Epithelial cell of prostate (primary cell): Measurements from ENCODE around the gene LMTK2.

Source experiments
- DNase-seq: peaks from one replicate; pipeline ENCODE4 v3.0.0-alpha.2; 2011; ENCODE audit warnings: low read depth, low spot score
- H3K27ac ChIP-seq: fragments of 450-650 bp; 2 replicates; pipeline ENCODE4 v1.5.1; 2017; ENCODE audit warnings: mild to moderate bottlenecking

The LMTK2 gene

GRCh38 chr7:98249106-98249505 is 142.4 kb downstream of the LMTK2 start:
- DNase-seq = no peak
- no peak overlapping the region for H3K27ac ChIP-seq

DNA sequence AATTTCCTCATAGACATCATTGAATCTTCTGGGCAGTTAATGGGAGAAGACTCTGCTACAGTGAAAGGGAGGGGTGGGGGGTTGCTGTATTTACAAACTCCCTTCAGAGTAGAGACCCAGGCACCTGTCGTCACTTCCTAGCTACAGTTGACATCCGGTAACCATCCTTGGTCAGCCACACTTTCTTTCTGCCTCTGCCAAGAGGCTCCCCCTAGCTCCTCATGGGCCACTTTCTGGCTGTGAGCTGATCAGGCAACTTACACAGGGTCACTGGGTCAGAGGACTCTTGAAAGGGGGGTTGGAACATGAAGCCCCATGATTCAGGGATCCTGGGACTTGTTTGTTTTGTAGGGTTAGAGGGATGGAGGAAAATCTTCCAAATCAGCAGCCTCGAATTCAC is 144.1 kb downstream of the LMTK2 start:
- no peak for DNase-seq
- H3K27ac ChIP-seq = peak overlapping the region; percentile 85

GRCh38 chr7:98251231-98251600 is 144.6 kb downstream of the LMTK2 start:
- peak overlapping the region; percentile 85 for H3K27ac ChIP-seq
- DNase-seq = no peak

DNA sequence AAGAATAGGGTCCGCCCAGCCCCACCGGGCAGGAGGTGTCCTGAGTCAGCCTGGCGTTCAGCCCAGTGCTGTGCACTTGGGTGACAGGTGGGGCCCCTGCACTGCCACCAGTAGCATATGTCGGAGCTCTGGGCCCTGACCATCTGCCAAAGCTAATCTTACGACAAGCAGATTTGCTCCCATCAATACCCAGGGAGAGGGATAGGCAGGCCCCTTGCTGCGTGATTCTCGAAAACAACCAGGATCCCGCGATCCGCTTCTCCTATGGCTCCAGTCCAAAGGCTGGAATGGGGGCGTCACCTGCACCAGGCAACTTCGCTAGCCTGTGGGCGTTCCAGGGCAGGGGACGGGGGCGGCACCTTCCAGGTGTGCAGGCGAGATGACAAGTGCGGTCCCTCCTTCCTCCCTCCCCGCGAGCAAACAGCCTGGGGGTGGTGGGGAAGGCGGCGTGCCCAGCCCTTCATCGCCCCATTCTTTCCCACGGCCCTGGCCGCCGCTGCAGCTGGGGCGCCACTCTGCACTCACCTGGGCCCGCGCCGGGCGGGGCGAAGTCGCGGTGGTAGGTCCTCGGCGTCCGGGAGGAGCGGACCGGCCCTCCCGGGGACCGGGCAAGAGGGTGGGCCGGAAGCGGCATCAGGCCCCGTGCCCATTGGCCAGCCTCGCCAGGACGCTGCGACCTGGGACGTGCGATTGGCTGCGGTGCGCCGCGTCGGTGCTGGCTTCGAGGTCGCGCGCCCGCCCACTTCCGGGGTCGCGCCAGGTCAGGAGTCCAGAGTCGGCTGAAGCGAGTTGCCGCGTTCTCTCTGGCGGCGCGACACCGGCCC is 145.2 kb downstream of the LMTK2 start, which contains the start of gene TECPR1:
TSS of gene TECPR1 (minus strand) at position 632 of the 824 bp plus-strand sequence. CDS start 6,086 bp downstream, outside the sequence.
- peak within 1 kb of the TSS; percentile 85 for H3K27ac ChIP-seq
- DNase-seq = peak; percentile 62

GRCh38 chr7:98252425-98253054 is 145.9 kb downstream of the LMTK2 start:
- peak overlapping the region; percentile 85 for H3K27ac ChIP-seq
- DNase-seq = no peak

- no peak overlapping the region for H3K27ac ChIP-seq
- no peak for DNase-seq
Measured at GRCh38 chr7:98254516-98254915, 147.9 kb downstream of the LMTK2 start.

- no peak overlapping the region for H3K27ac ChIP-seq
- no peak for DNase-seq
Measured at GRCh38 chr7:98254951-98255610, 148.4 kb downstream of the LMTK2 start.

DNA sequence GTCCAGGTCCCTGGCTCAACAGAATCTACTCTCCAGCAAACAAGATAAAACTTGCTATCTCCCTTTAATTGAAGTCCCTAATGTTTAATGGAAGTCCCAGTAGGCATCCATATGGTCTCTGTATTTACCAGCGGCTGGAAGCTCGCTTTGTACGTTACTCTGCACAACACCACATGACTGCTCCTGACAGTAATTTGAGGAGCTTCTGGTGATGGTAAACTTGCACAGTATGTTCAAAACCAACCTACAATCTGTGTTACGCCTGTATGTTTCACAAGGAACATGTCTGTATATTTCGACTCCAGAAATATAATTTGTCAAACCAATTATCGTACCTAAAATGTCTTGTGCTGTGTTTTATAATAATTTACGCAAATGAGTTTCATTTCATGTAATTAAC is 149.8 kb downstream of the LMTK2 start:
- no peak for DNase-seq
- no peak overlapping the region for H3K27ac ChIP-seq

DNA sequence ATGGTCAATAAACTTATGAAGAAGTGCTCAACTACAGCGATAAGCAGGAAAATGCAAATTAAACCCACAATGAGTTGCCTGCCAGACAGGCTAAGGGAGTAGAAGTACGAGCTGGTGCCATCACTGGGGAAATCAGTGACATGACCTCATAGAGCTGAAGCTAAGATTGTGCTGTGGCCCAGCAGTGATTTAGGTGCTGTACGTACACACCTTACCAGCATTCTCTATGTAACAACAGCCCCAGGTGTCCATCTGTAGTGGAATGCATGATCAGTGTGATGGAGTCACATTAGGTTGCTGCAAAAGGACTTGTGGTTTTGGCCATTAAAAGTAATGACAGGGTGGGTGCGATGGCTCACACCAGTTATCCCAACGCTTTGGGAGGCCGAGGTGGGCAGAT is 151.0 kb downstream of the LMTK2 start:
- DNase-seq = no peak
- no peak overlapping the region for H3K27ac ChIP-seq
